Measurements from ENCODE around the gene C19orf33. TPM values are rescaled to one million over a fixed set of nuclear protein-coding genes. Genes with fewer than 3 reads are reported as not detected.

C19orf33 gene
- total RNA-seq, 2 experiments from 2014 or later, result 0.55 to 0.71 TPM

DNA sequence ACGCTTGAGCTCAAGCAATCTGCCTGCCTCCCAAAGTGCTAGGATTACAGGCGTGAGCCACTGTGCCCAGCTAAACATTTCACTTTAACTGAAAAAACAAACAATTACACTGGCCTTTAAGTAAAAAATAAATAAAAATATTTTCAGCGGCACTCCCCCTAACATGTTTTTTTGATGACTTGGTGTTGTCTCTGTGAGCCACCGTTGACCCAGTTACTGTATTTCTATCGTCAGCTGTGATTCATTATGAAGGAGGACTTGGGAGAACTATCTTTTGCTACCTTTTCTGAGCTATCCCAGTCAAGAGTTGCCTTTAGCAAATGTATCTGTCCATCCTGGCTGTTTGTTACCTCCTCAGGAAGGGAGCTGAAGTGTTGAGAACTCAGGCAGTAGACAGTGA is 18.5 kb upstream of the C19orf33 start:
- H3K36me3 Mint-ChIP-seq (ENCODE audit: low read depth), result no peaks in the 10 kb centered on the region
- ChIA-PET CTCF (no interaction called here), POLR2A (no interaction called here)
- no peaks in the 10 kb centered on the region for H3K9me3 Mint-ChIP-seq
- peaks cover 9% of the 10 kb centered on the region for H3K4me1 Mint-ChIP-seq
- no peak overlapping the region for H3K4me3 Mint-ChIP-seq
- H3K27ac Mint-ChIP-seq, result no peak overlapping the region
- DNase-seq, result no peak
- no peaks in the 10 kb centered on the region for H3K27me3 Mint-ChIP-seq

DNA sequence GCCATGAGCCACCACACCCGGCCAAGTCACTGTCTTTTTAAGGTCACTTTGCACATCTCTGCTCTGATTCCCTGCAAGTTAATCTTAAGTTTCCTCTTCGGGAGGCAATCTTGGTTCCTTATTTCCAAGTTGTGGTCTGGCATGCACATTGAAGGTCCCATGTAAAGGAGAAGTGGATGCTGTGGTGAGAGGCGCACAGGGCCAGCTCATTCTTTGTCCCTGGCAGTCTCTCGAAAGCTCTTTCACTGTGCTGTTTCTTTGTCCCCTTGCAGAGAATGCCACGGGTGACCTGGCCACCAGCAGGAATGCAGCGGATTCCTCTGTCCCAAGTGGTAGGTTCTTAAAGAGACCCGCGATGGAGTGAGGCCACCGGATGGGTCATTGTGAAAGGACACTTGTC is 16.4 kb upstream of the C19orf33 start:
- Mint-ChIP-seq H3K4me1 (no peaks in the 10 kb centered on the region), H3K9me3 (no peaks in the 10 kb centered on the region), H3K27ac (no peak overlapping the region), H3K27me3 (no peaks in the 10 kb centered on the region), H3K4me3 (no peak overlapping the region), H3K36me3 (ENCODE audit: low read depth) (no peaks in the 10 kb centered on the region)
- no peak for DNase-seq
- ChIA-PET POLR2A (no interaction called here), CTCF (no interaction called here)

- no peaks in the 10 kb centered on the region for H3K9me3 Mint-ChIP-seq
- no peak overlapping the region for H3K4me3 Mint-ChIP-seq
- H3K27ac Mint-ChIP-seq, result no peak overlapping the region
- no peak for DNase-seq
- H3K36me3 Mint-ChIP-seq (ENCODE audit: low read depth), result no peaks in the 10 kb centered on the region
- H3K4me1 Mint-ChIP-seq, result no peaks in the 10 kb centered on the region
- H3K27me3 Mint-ChIP-seq, result no peaks in the 10 kb centered on the region
- ChIA-PET CTCF (no interaction called here), POLR2A (no interaction called here)
Observed at GRCh38 chr19:38288123-38288855, 15.8 kb upstream of the C19orf33 start.

- ChIA-PET CTCF (no interaction called here), POLR2A (no interaction called here)
- no peaks in the 10 kb centered on the region for H3K36me3 Mint-ChIP-seq (ENCODE audit: low read depth)
Observed at GRCh38 chr19:38289955-38290354, 14.1 kb upstream of the C19orf33 start.

GRCh38 chr19:38290631-38291147 is 13.4 kb upstream of the C19orf33 start:
- Mint-ChIP-seq H3K27ac (no peak overlapping the region), H3K27me3 (no peaks in the 10 kb centered on the region)
- POLR2A ChIA-PET, result no interaction called here

More at GRCh38 chr19:38289955-38290354, 14.1 kb upstream of the C19orf33 start:
- H3K9me3 Mint-ChIP-seq, result no peaks in the 10 kb centered on the region
- DNase-seq, result no peak
- no peak overlapping the region for H3K27ac Mint-ChIP-seq
- H3K4me3 Mint-ChIP-seq, result no peak overlapping the region
- no peaks in the 10 kb centered on the region for H3K27me3 Mint-ChIP-seq
- no peaks in the 10 kb centered on the region for H3K4me1 Mint-ChIP-seq

GRCh38 chr19:38291855-38292254 is 12.2 kb upstream of the C19orf33 start:
- ChIA-PET POLR2A (no interaction called here), CTCF (no interaction called here)
- Mint-ChIP-seq H3K27ac (no peak overlapping the region), H3K4me1 (no peaks in the 10 kb centered on the region), H3K27me3 (no peaks in the 10 kb centered on the region), H3K9me3 (no peaks in the 10 kb centered on the region), H3K4me3 (no peak overlapping the region), H3K36me3 (ENCODE audit: low read depth) (no peaks in the 10 kb centered on the region)
- no peak for DNase-seq

More at GRCh38 chr19:38290631-38291147, 13.4 kb upstream of the C19orf33 start:
- CTCF ChIA-PET, result no interaction called here
- no peaks in the 10 kb centered on the region for H3K4me1 Mint-ChIP-seq
- H3K36me3 Mint-ChIP-seq (ENCODE audit: low read depth), result no peaks in the 10 kb centered on the region
- H3K4me3 Mint-ChIP-seq, result no peak overlapping the region
- no peaks in the 10 kb centered on the region for H3K9me3 Mint-ChIP-seq
- DNase-seq, result no peak

DNA sequence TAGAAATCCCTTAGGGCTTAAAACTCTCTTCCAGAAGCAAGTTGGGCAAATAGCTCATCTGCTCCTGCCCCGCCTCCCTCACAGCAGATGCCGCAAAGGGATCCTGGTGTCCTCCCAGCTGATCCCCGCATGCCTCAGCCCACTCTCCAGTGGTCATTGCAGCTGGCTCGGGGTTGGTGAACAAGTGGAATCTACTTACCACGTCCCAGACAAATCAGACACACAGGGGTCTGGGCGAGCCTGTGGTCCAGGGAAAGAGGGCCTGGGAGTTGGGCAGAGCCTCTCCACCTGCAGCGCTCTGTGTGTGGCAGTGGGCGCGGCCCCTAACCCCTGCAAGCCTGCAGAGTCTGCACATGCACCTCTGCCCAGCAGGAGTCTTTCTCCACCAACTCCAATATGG is 10.8 kb upstream of the C19orf33 start:
- Mint-ChIP-seq H3K27ac (no peak overlapping the region), H3K36me3 (ENCODE audit: low read depth) (no peaks in the 10 kb centered on the region), H3K27me3 (no peaks in the 10 kb centered on the region), H3K9me3 (no peaks in the 10 kb centered on the region), H3K4me3 (no peak overlapping the region), H3K4me1 (no peaks in the 10 kb centered on the region)
- POLR2A ChIA-PET, result no interaction called here
- CTCF ChIA-PET, result no interaction called here
- no peak for DNase-seq

DNA sequence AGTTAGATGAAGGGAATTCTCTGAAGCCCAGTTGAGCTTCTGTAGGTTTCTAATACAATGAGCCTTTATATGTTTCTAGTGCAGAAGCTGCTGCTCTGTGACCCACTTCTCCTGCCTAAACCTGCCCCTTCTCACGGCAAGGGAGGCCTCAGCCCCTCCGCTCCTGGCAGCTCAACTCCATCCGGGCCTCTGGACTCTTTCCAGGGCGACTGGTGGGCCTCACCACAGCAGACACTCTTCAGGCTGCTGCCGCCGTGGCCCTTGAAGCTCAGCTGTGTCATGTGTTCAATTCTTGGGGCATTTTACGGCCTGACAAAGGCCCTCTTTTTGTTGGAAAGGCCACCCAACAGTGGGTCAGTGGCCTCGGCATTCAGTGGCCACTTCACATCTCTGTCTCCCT is 10.0 kb upstream of the C19orf33 start:
- H3K4me3 Mint-ChIP-seq, result no peak overlapping the region
- CTCF ChIA-PET, result no interaction called here
- no peak for DNase-seq
- no peaks in the 10 kb centered on the region for H3K4me1 Mint-ChIP-seq
- H3K27ac Mint-ChIP-seq, result no peak overlapping the region
- H3K36me3 Mint-ChIP-seq (ENCODE audit: low read depth), result no peaks in the 10 kb centered on the region
- POLR2A ChIA-PET, result no interaction called here
- no peaks in the 10 kb centered on the region for H3K9me3 Mint-ChIP-seq
- no peaks in the 10 kb centered on the region for H3K27me3 Mint-ChIP-seq

GRCh38 chr19:38298821-38299680 is 5.0 kb upstream of the C19orf33 start:
- peaks cover 3% of the 10 kb centered on the region for H3K4me1 Mint-ChIP-seq
- no peaks in the 10 kb centered on the region for H3K9me3 Mint-ChIP-seq
- no peak overlapping the region for H3K4me3 Mint-ChIP-seq
- no peak for DNase-seq
- no peaks in the 10 kb centered on the region for H3K27me3 Mint-ChIP-seq
- CTCF ChIA-PET, result interaction anchor here (0.7 kb wide), 1 partner anchor 907 kb away, joined by 4 read pairs; no protein-coding TSS in a partner anchor
- H3K27ac Mint-ChIP-seq, result no peak overlapping the region
- H3K36me3 Mint-ChIP-seq (ENCODE audit: low read depth), result no peaks in the 10 kb centered on the region
- POLR2A ChIA-PET, result no interaction called here

GRCh38 chr19:38304352-38304865 is 358 bp downstream of the C19orf33 start:
- Mint-ChIP-seq H3K4me3 (no peak overlapping the region), H3K4me1 (peaks cover 4% of the 10 kb centered on the region), H3K36me3 (ENCODE audit: low read depth) (peaks cover 15% of the 10 kb centered on the region), H3K9me3 (no peaks in the 10 kb centered on the region), H3K27ac (no peak overlapping the region), H3K27me3 (no peaks in the 10 kb centered on the region)
- CTCF ChIA-PET, result no interaction called here
- no peak for DNase-seq
- POLR2A ChIA-PET, result no interaction called here

DNA sequence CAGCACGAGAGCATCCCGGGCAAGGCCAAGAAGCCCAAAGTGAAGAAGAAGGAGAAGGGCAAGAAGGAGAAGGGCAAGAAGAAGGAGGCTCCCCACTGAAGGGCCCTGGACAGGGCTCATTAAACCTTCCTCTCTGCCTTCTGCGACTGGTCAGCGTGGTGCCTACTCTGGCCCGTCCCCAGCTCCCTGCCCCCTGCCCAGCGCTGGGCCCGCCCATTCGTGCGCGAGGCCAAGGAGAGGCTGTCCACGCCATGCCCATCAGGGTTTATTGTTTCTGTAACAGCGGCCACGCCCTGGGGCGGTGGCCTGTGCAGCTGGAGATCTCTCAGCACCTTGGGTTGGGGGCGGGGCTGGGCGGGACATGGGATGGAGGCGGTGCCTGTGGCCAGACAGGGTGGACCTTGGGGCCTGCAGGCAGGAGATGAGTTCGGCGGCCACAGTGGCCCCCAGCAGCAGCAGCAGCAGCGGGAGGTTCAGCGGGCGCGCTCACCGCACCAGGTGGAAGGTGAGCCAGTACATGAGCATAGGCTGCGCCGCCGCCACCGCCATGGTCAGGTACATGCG is 897 bp downstream of the C19orf33 start:
- H3K4me1 Mint-ChIP-seq, result peaks cover 4% of the 10 kb centered on the region
- DNase-seq, result no peak
- H3K4me3 Mint-ChIP-seq, result no peak overlapping the region
- no peak overlapping the region for H3K27ac Mint-ChIP-seq
- ChIA-PET CTCF (no interaction called here), POLR2A (no interaction called here)
- H3K36me3 Mint-ChIP-seq (ENCODE audit: low read depth), result peaks cover 15% of the 10 kb centered on the region
- no peaks in the 10 kb centered on the region for H3K9me3 Mint-ChIP-seq
- H3K27me3 Mint-ChIP-seq, result no peaks in the 10 kb centered on the region

GRCh38 chr19:38306236-38306635 is 2.2 kb downstream of the C19orf33 start:
- peaks cover 9% of the 10 kb centered on the region for H3K4me1 Mint-ChIP-seq
- H3K4me3 Mint-ChIP-seq, result no peak overlapping the region
- ChIA-PET CTCF (interaction anchor here (0.7 kb wide), 1 partner anchor 643 kb away, joined by 3 read pairs; no protein-coding TSS in a partner anchor), POLR2A (no interaction called here)
- H3K36me3 Mint-ChIP-seq (ENCODE audit: low read depth), result peaks cover 22% of the 10 kb centered on the region
- no peaks in the 10 kb centered on the region for H3K9me3 Mint-ChIP-seq
- no peak for DNase-seq
- H3K27me3 Mint-ChIP-seq, result no peaks in the 10 kb centered on the region
- no peak overlapping the region for H3K27ac Mint-ChIP-seq

DNA sequence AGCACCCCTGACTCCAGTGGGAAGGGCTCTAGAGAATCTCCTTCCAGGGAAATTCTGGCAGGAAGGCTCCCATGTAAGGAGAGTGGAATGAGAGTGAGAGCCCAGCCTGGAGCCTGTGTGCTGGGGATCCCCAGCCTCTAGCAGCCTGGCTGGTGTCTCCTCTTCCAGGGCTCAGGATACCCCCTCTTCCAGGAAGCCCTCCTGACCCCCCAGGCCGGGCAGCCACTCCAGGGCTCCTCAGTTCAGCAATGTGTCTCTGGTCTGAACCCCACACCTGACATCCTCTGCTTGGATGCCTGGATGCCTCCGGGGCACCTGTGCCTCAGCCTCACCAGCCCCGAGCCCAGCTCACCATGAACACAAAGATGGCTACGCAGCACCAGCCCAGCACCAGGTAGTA is 3.0 kb downstream of the C19orf33 start:
- CTCF ChIA-PET, result no interaction called here

More for the DNA sequence above, 3.0 kb downstream of the C19orf33 start:
- no peak for DNase-seq
- Mint-ChIP-seq H3K36me3 (ENCODE audit: low read depth) (peaks cover 22% of the 10 kb centered on the region), H3K4me3 (no peak overlapping the region), H3K27ac (no peak overlapping the region), H3K9me3 (no peaks in the 10 kb centered on the region), H3K4me1 (peaks cover 9% of the 10 kb centered on the region), H3K27me3 (no peaks in the 10 kb centered on the region)
- POLR2A ChIA-PET, result no interaction called here
